Glutamatergic neuron (in vitro differentiated cells): ENCODE data around the gene PHC1. TPM values are rescaled to one million over a fixed set of nuclear protein-coding genes. Genes with fewer than 3 reads are reported as not detected.

Experiments used
- DNase-seq: peaks from one replicate; pipeline ENCODE4 v3.0.0; 2022
- H3K27ac Mint-ChIP-seq: one replicate; pipeline ENCODE4 v1.8.0; 2020; ENCODE audit warnings: mild to moderate bottlenecking, mixed read lengths, inconsistent platforms; ENCODE audit not compliant: unreplicated experiment
- H3K27me3 Mint-ChIP-seq: one replicate; pipeline ENCODE4 v1.8.0; 2020; ENCODE audit warnings: mild to moderate bottlenecking, moderate library complexity, mixed read lengths, inconsistent platforms; ENCODE audit not compliant: unreplicated experiment
- H3K36me3 Mint-ChIP-seq: one replicate; pipeline ENCODE4 v1.8.0; 2020; ENCODE audit warnings: mild to moderate bottlenecking, mixed read lengths, inconsistent platforms; ENCODE audit not compliant: unreplicated experiment
- H3K4me1 Mint-ChIP-seq: one replicate; pipeline ENCODE4 v1.8.0; 2020; ENCODE audit warnings: mild to moderate bottlenecking, low read depth, mixed read lengths, inconsistent platforms; ENCODE audit not compliant: unreplicated experiment
- H3K4me3 Mint-ChIP-seq: one replicate; pipeline ENCODE4 v1.8.0; 2020; ENCODE audit warnings: mild to moderate bottlenecking, mixed read lengths, inconsistent platforms; ENCODE audit not compliant: unreplicated experiment
- H3K9me3 Mint-ChIP-seq: one replicate; pipeline ENCODE4 v1.8.0; 2020; ENCODE audit warnings: mild to moderate bottlenecking, moderate library complexity, mixed read lengths, inconsistent platforms; ENCODE audit not compliant: unreplicated experiment
- CTCF ChIP-seq: fragments of 200-600 bp; sonication (generic); IDR thresholded peaks from one replicate; pipeline ENCODE4 v1.5.0; 2021; ENCODE audit not compliant: partially characterized antibody, unreplicated experiment
- total RNA-seq: library from RNA; stranded (reverse); fragmentation: NEBNext Ultra II Directional; extraction: Animal tissue kit (Norgen Biotek cat#: 25700); gene quantifications from one replicate; pipeline ENCODE4 v1.2.1, GENCODE V29; 2021; ENCODE audit not compliant: unreplicated experiment

PHC1 gene
- total RNA-seq, 1 donor from 2014 or later = 59.8 TPM

GRCh38 chr12:8903646-8904045 lies 10.7 kb upstream of the PHC1 start:
- DNase-seq = no peak
- no peak for TF ChIP-seq CTCF
- peaks cover 7% of the 10 kb centered on the region for H3K9me3 Mint-ChIP-seq
- H3K4me3 Mint-ChIP-seq = no peak overlapping the region
- H3K4me1 Mint-ChIP-seq = peaks cover 2% of the 10 kb centered on the region
- no peak overlapping the region for H3K27ac Mint-ChIP-seq
- H3K36me3 Mint-ChIP-seq = no peaks in the 10 kb centered on the region
- no peaks in the 10 kb centered on the region for H3K27me3 Mint-ChIP-seq

DNA sequence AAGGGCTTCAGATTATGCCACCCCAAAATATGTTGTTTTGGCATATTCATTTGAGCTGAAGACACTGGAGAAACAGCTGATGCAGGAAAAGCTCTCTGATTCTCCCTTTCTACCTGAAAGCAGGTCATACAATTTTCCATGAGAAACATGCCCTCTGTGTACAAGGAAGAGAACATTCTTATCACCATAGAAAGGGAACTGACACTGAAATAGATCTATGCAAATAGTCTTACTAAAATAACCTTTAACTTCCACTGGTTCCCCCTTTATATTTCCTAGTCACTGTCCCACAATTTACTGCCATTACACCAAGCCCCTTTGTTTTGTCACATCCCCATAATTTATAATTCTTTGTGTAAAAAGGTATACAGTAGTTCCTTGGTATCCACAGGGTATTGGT lies 9.6 kb upstream of the PHC1 start:
- Mint-ChIP-seq H3K27me3 (no peaks in the 10 kb centered on the region), H3K4me3 (no peak overlapping the region), H3K4me1 (peaks cover 2% of the 10 kb centered on the region), H3K36me3 (no peaks in the 10 kb centered on the region), H3K27ac (no peak overlapping the region), H3K9me3 (peaks cover 7% of the 10 kb centered on the region)
- TF ChIP-seq CTCF = no peak
- no peak for DNase-seq

- no peak for TF ChIP-seq CTCF
- DNase-seq = no peak
- Mint-ChIP-seq H3K36me3 (no peaks in the 10 kb centered on the region), H3K9me3 (peaks cover 5% of the 10 kb centered on the region), H3K4me3 (no peak overlapping the region), H3K27ac (no peak overlapping the region), H3K4me1 (peaks cover 2% of the 10 kb centered on the region), H3K27me3 (no peaks in the 10 kb centered on the region)
Measured at GRCh38 chr12:8905546-8905945, 8.8 kb upstream of the PHC1 start.

GRCh38 chr12:8906266-8907180 lies 7.8 kb upstream of the PHC1 start:
- no peak overlapping the region for H3K27ac Mint-ChIP-seq
- no peak for DNase-seq

More at GRCh38 chr12:8906266-8907180, 7.8 kb upstream of the PHC1 start:
- H3K36me3 Mint-ChIP-seq = no peaks in the 10 kb centered on the region
- H3K27me3 Mint-ChIP-seq = no peaks in the 10 kb centered on the region
- no peak for TF ChIP-seq CTCF
- peaks cover 2% of the 10 kb centered on the region for H3K4me1 Mint-ChIP-seq
- no peak overlapping the region for H3K4me3 Mint-ChIP-seq
- H3K9me3 Mint-ChIP-seq = peaks cover 5% of the 10 kb centered on the region
